PFSK-1 (cell line): ENCODE measurements around the gene CCDC136.

ENCODE experiments used
- FOXP2 ChIP-seq: optimal IDR thresholded peaks from 2 replicates; pipeline ENCODE3; 2011; ENCODE audit warnings: borderline replicate concordance, control low read depth, inconsistent platforms; ENCODE audit not compliant: insufficient read depth; ENCODE audit errors: extremely low read length, extremely low read depth
- POLR2AphosphoS5 ChIP-seq: IDR thresholded peaks from 2 replicates; pipeline ENCODE4 v1.6.1; 2012; ENCODE audit warnings: low read depth, mild to moderate bottlenecking, control low read depth, low read length, moderate library complexity
- SIN3A ChIP-seq: IDR thresholded peaks from 2 replicates; pipeline ENCODE4 v1.6.1; 2012; ENCODE audit warnings: mild to moderate bottlenecking, low read length, moderate library complexity, borderline replicate concordance; ENCODE audit not compliant: insufficient read depth
- TAF1 ChIP-seq: IDR thresholded peaks from 2 replicates; pipeline ENCODE4 v1.6.1; 2012; ENCODE audit warnings: low read length, control low read depth, borderline replicate concordance; ENCODE audit not compliant: insufficient read depth
- TF ChIP-seq, protein P1 (sequence below), 2 experiments: IDR thresholded peaks; 2 replicates each; pipeline versions ENCODE4 v1.6.1 to v1.8.0; 2011 to 2012; ENCODE audit warnings: low read depth in 2 of 2, low read length in 2 of 2, control low read depth in 1 of 2, inconsistent platforms in 1 of 2, mild to moderate bottlenecking in 1 of 2, moderate library complexity in 1 of 2; ENCODE audit not compliant: insufficient read depth in 1 of 2

DNA sequence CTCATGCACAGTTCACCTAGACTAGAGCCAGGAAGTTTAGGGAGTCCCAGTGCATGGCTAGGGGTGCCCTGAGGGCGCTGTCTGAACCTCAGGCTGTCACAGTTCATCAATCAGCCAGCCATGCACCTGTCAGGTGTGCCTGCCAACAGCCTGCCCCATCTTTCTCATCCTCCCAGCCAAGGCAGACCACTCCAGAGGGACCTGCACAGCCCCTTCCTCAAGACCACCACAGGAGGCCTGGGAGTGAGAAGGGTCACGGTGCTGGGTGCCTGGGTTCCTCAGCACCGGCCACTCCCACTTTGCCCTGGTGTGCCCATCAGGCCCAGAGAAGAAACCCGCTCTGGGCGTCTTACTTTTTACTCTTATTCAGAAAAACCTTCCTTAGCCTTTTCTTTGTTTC lies 79.3 kb downstream of the CCDC136 start:
- no peak for TF ChIP-seq TAF1
- TF ChIP-seq, protein P1, sequence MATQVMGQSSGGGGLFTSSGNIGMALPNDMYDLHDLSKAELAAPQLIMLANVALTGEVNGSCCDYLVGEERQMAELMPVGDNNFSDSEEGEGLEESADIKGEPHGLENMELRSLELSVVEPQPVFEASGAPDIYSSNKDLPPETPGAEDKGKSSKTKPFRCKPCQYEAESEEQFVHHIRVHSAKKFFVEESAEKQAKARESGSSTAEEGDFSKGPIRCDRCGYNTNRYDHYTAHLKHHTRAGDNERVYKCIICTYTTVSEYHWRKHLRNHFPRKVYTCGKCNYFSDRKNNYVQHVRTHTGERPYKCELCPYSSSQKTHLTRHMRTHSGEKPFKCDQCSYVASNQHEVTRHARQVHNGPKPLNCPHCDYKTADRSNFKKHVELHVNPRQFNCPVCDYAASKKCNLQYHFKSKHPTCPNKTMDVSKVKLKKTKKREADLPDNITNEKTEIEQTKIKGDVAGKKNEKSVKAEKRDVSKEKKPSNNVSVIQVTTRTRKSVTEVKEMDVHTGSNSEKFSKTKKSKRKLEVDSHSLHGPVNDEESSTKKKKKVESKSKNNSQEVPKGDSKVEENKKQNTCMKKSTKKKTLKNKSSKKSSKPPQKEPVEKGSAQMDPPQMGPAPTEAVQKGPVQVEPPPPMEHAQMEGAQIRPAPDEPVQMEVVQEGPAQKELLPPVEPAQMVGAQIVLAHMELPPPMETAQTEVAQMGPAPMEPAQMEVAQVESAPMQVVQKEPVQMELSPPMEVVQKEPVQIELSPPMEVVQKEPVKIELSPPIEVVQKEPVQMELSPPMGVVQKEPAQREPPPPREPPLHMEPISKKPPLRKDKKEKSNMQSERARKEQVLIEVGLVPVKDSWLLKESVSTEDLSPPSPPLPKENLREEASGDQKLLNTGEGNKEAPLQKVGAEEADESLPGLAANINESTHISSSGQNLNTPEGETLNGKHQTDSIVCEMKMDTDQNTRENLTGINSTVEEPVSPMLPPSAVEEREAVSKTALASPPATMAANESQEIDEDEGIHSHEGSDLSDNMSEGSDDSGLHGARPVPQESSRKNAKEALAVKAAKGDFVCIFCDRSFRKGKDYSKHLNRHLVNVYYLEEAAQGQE (IDR thresholded peaks at IDR 0.05; ENCODE audit: insufficient read depth in 1 of 2, low read depth in 2 of 2, low read length in 2 of 2), result no peak
- no peak for TF ChIP-seq POLR2AphosphoS5
- no peak for TF ChIP-seq SIN3A
- TF ChIP-seq FOXP2, result no peak
